K562 treated with DMSO at 1 percent for 12 hours (cell line): ENCODE results near the gene FLT1. TPM values are rescaled to one million over a fixed set of nuclear protein-coding genes. Genes with fewer than 3 reads are reported as not detected.

Experiments used
- total RNA-seq: library from RNA; unstranded; fragments of 300-600 nt; gene quantifications from 2 replicates; pipeline ENCODE4 v1.2.3, GENCODE V29; 2022; ENCODE audit not compliant: insufficient read depth

The FLT1 gene, protein sequence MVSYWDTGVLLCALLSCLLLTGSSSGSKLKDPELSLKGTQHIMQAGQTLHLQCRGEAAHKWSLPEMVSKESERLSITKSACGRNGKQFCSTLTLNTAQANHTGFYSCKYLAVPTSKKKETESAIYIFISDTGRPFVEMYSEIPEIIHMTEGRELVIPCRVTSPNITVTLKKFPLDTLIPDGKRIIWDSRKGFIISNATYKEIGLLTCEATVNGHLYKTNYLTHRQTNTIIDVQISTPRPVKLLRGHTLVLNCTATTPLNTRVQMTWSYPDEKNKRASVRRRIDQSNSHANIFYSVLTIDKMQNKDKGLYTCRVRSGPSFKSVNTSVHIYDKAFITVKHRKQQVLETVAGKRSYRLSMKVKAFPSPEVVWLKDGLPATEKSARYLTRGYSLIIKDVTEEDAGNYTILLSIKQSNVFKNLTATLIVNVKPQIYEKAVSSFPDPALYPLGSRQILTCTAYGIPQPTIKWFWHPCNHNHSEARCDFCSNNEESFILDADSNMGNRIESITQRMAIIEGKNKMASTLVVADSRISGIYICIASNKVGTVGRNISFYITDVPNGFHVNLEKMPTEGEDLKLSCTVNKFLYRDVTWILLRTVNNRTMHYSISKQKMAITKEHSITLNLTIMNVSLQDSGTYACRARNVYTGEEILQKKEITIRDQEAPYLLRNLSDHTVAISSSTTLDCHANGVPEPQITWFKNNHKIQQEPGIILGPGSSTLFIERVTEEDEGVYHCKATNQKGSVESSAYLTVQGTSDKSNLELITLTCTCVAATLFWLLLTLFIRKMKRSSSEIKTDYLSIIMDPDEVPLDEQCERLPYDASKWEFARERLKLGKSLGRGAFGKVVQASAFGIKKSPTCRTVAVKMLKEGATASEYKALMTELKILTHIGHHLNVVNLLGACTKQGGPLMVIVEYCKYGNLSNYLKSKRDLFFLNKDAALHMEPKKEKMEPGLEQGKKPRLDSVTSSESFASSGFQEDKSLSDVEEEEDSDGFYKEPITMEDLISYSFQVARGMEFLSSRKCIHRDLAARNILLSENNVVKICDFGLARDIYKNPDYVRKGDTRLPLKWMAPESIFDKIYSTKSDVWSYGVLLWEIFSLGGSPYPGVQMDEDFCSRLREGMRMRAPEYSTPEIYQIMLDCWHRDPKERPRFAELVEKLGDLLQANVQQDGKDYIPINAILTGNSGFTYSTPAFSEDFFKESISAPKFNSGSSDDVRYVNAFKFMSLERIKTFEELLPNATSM (N-terminal part only)
- 0.67 TPM in 1 of 2 replicates, not detected in the other for total RNA-seq

DNA sequence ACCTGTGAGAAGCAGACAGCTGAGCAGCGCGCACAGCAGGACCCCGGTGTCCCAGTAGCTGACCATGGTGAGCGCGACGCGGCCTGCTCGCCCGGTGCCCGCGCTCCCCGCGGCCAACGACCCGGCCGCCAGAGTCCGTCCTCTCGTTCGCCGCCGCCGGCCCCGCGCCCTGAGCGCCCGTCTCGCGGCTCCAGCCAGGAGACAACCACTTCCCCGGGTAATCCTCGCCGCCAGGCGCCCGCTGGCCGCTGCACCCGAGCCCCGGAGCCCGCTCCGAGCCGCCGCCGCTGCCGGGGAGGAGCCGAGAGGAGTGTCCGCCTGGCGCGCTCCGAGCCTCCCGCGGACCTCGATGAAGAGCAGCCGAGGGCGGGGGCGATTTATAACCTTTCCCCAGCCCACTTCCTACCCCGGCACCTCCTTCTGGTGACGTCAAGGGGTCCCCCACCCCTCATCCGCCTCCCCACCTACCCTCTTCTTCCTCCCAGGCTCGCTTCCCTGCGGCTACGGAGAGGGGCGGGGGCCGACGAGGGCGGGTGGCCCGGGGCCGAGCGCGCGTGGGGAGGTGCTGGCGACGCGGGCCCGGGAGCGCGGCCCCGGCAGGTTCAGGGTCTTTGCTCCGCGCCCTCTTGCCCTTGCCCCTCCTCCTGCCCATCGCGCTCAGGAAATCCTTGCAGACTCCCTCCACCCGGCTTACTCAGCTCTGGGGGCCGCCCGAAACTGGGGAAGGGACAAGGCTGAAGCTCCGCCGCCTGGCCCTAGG is at the start of gene FLT1:
TSS of gene FLT1 (minus strand) at position 351 of the 760 bp plus-strand sequence. CDS start at position 66, 285 bp downstream.

Other genes starting within 250 kb of the FLT1 start
- gene POMP, start 164.0 kb upstream of the FLT1 start, total RNA-seq, result 73.4 and 85.3 TPM in 2 replicates
- 0.66 and 3.9 TPM in 2 replicates for gene SLC46A3, start 223.8 kb upstream of the FLT1 start, total RNA-seq